ENCODE data around the gene FPGS.
"Not testable (repeated sequence)": the region's sequence is repeated elsewhere in the genome, so short reads cannot be mapped to it uniquely, and the experiment has no call there.

The FPGS gene

GRCh38 chr9:127813686-127814226 lies 11.1 kb downstream of the FPGS start:
- no peak for DNase-seq

DNA sequence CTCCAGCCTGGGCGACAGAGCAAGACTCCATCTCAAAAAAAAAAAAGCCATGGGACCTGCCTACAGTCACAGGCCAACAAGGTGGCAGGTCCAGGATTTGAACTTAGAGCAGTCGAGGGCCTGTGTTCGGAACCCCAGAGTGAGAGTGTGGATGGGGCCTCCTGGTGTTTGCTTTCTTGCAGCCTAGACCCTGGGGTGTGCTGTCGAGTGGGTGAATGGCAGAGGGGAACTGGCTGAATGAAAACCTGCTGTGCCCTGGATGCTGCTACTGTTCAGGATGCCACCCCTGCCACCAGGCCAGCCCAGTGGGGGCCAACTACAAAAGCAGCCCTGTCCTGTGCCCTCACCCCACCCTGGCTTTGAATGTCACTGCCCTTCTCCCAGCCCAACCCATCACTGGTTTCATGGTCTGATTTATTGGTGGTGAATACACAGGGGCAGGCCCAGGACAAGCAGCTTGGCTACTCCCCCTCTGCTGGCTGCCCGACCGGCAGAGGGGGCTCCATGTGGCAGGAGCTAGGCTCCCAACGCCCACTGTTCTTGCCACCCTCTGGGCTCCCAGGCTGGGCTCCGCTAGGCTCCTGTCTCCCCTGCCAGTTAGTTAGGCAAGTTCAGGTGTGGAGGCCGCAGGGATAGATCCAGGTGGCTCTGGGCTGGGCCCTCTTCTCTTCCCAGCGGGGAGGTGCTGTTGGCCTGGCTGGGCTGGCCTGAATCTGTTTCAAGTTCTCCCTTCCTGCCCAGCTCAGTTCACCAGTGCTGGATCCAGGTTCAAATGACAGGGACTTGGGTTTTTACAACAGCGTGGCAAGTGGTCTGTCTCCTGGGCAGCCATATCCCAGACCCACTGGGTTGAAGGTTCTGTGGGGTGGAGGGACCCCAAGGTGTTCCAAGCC lies 12.2 kb downstream of the FPGS start:
- DNase-seq, result no peak

GRCh38 chr9:127815512-127816361 lies 13.1 kb downstream of the FPGS start:
- DNase-seq, result no peak

GRCh38 chr9:127816362-127816725 lies 13.7 kb downstream of the FPGS start:
- no peak for DNase-seq

GRCh38 chr9:127816728-127817127 lies 14.0 kb downstream of the FPGS start:
- no peak for DNase-seq

DNA sequence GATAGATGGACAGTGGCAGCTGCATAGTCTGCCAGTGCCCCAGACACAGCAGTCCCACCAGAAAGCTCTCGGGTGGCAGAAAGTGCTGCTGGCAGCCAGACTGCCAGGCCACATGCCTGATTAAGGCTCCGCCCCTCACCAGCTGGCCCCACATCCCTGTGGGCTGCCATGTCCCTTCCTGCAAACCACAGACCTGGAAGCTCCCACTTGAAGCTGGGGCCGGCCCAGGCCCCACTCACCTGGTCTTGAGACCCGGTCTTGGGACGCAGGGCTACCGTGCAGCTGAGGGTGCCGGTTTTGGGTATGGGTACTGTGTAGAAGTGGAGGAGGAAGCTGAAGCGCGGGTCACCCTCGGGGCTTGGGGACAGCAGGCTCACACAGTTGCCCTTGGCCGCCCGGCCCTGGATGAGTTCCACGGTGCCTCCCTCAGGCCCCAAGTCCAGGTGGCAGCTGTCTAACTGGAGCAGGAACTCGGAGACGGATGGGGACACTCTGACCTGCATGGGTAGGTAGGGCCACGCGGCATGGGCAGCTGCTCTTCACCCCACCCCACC lies 15.3 kb downstream of the FPGS start:
- DNase-seq, result no peak

DNA sequence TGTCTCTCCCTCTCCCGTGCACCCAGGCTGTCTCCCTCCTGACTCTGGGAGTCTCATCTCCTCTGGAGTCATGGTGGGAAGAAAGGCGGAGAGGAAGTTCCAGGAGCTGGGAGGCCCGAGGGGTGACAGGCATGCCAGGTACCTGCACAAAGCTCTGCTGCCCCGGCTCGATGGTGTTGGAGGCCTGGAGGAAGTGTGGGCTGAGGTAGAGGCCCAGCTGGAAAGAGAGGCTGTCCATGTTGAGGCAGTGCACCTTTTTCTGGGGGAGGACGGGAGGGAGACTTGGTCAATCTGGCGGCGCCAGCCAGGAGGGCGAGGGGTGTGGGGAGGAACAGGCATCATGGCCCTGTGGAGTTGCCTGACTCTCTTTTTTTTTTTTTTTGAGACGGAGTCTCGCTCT lies 15.9 kb downstream of the FPGS start:
- DNase-seq, result no peak

GRCh38 chr9:127822108-127822507 lies 19.4 kb downstream of the FPGS start:
- DNase-seq, result no peak

GRCh38 chr9:127825319-127826051 lies 22.8 kb downstream of the FPGS start:
- DNase-seq, result peak; percentile 44

GRCh38 chr9:127826253-127826913 lies 23.7 kb downstream of the FPGS start:
- no peak for DNase-seq

GRCh38 chr9:127828262-127829031 lies 25.8 kb downstream of the FPGS start:
- no peak for DNase-seq

DNA sequence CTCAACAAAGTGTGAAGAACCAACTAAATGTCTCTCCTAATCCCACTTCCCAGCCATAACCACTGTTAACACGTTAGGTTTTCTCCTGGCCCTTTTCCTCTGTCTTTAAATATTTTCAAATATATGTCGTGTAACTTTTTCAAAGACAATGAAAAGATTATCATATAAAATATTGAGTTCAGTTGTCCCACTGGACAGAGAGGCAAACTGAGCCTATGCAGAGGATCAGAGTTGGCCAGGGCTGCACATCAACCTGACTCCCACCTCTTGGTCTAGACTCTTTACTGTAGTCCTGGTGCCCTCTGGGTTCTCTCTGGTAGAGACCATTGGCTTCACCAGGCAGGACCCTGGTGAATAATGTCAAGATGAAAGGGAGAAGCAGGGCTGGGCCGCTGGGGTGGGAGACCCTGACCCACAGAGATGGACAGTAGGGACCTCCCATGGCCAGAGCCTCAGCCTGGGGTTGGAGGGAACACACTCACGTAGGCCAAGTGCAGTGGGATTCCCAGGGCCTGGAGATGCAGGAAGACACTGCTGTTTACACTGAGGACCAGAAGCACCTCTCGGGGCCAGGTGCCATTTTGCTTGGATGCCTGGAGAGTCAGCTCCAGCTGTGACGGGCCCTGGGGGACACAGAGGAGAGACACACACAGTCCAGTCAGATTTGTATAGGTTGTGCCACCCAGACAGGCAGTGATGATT lies 26.7 kb downstream of the FPGS start:
- DNase-seq, result no peak

GRCh38 chr9:127832248-127832647 lies 29.6 kb downstream of the FPGS start:
- no peak for DNase-seq

GRCh38 chr9:127833555-127833954 lies 30.9 kb downstream of the FPGS start:
- no peak for DNase-seq

DNA sequence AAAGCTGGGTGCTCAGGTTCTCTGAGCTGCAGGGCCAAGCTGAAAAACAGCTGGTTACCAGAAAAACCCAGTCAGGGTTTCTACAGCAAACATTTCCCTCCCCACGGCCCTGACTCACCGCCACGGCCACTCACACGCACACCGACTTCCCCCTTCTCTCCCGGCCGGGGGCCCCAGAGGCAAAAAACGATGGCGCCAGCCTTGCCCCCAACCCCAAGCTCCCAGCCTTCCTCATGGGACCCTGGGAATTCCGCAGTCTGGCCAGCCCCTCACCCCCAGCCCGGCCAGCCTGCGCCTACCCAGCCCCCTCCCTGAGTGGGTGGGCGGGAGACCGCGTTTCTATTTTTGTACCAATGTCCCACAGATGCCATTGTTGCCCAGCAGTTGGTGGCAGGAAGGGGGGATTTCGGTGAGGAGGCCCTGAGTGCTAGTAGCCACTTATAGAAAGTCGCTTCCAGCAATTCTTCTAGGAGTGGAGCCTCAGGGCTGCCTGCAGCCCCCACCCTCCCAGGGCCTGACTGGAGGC lies 33.4 kb downstream of the FPGS start:
- DNase-seq, result peak; percentile 66

GRCh38 chr9:127836561-127836960 lies 33.9 kb downstream of the FPGS start:
- DNase-seq, result not testable (repeated sequence)

- DNase-seq, result no peak
These were observed 34.7 kb downstream of the FPGS start for GRCh38 chr9:127837346-127837745.

- DNase-seq, result no peak
These were observed 35.8 kb downstream of the FPGS start for GRCh38 chr9:127838375-127839078.

- no peak for DNase-seq
These were observed 38.6 kb downstream of the FPGS start for GRCh38 chr9:127841087-127841835.

All from stimulated activated CD8-positive, alpha-beta memory T cell treated with anti-CD3 and anti-CD28 coated beads, Interleukin-4, amount 100 ng/mL, for 48 hours (primary cell).